AG10803 (cell line): ENCODE results near the gene MKI67.

Source experiments
- DNase-seq: peaks from one replicate; pipeline ENCODE4 v3.0.0; 2010; ENCODE audit warnings: low read depth
- H3K4me3 ChIP-seq: 2 replicates; pipeline ENCODE4 v1.5.1; 2011; ENCODE audit warnings: mild to moderate bottlenecking, low read length, control low read depth
- CTCF ChIP-seq: conservative IDR thresholded peaks from 2 replicates; pipeline ENCODE4 v1.5.1; 2011; ENCODE audit warnings: mild to moderate bottlenecking, low read length, control low read depth, inconsistent platforms

Gene MKI67

GRCh38 chr10:128110339-128110738 lies 15.9 kb downstream of the MKI67 start:
- no peak for DNase-seq
- H3K4me3 ChIP-seq: no peak overlapping the region
- no peak for TF ChIP-seq CTCF

- H3K4me3 ChIP-seq: no peak overlapping the region
- no peak for TF ChIP-seq CTCF
These were observed 16.5 kb downstream of the MKI67 start for GRCh38 chr10:128109707-128110106.

DNA sequence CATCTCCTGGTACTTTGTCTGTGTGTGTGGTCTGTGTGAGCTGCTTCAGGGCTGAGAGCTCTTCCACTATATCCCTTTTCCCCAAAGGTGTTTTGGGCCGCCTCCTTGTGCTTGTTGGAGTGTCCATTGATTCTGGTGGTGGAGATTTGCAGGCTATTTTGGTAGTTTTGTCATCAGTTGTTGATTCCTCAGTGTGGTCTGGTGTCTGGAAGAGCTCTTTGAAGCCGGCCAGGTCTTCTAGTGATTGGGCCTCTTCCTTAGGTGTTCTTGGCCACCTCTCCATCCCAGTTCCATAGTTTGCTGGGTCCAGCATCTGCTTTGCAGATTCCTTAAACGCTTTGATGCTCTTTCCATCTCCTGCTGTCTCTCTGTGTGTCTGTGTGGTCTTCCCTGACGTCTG lies 20.8 kb downstream of the MKI67 start:
- no peak for TF ChIP-seq CTCF
- no peak overlapping the region for H3K4me3 ChIP-seq
- no peak for DNase-seq

More at GRCh38 chr10:128109707-128110106, 16.5 kb downstream of the MKI67 start:
- DNase-seq: no peak

GRCh38 chr10:128103229-128103714 lies 23.0 kb downstream of the MKI67 start:
- H3K4me3 ChIP-seq: no peak overlapping the region
- DNase-seq: no peak
- TF ChIP-seq CTCF: no peak

- no peak for DNase-seq
- no peak overlapping the region for H3K4me3 ChIP-seq
- TF ChIP-seq CTCF: no peak
These were observed 23.6 kb downstream of the MKI67 start for GRCh38 chr10:128102480-128103228.

DNA sequence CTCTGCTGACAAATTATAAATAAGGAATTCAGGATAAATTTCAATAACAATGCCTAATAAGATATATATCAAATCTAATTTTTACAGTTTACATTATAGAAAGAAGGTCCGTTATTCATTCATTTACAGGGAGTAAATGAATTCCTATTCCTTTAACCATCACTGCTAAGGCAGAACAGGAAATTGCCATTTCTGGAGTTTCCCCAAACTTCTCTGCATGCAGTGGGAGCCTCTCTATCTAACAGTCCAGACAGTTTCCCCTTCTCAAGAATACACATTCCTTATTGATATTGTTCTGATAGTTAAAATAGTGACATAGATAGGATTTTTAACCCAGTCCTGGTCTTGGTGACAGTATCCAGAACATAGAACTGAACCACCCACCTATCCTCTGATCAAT lies 24.3 kb downstream of the MKI67 start:
- TF ChIP-seq CTCF: no peak
- DNase-seq: no peak

DNA sequence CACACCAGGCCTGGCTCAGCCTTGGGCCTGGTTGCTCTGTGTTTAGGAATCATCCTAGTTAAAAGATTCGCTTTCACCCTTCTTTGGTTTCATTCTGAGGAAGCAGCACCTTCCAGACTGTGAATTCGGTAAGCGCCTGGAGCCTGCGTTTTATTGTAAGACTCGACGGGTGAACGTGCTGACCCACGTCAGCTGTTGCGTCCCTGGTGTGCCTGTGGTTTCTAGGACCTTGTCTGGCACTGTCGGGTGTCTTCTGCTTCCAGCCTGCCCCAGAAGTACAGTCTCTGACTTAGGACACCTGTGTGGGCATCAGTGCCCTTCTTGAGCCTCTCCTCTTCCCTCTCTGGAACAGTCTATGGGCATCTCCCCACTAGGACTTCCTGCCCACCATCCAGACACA lies 26.3 kb downstream of the MKI67 start:
- TF ChIP-seq CTCF: no peak
- no peak for DNase-seq

More for the DNA sequence above, 24.3 kb downstream of the MKI67 start:
- no peak overlapping the region for H3K4me3 ChIP-seq

More for the DNA sequence above, 26.3 kb downstream of the MKI67 start:
- no peak overlapping the region for H3K4me3 ChIP-seq
